ENCODE measurements around the gene C8A.

GRCh38 chr1:56904663-56905397, 50.2 kb downstream of the C8A start:
- TF ChIP-seq, protein P1, sequence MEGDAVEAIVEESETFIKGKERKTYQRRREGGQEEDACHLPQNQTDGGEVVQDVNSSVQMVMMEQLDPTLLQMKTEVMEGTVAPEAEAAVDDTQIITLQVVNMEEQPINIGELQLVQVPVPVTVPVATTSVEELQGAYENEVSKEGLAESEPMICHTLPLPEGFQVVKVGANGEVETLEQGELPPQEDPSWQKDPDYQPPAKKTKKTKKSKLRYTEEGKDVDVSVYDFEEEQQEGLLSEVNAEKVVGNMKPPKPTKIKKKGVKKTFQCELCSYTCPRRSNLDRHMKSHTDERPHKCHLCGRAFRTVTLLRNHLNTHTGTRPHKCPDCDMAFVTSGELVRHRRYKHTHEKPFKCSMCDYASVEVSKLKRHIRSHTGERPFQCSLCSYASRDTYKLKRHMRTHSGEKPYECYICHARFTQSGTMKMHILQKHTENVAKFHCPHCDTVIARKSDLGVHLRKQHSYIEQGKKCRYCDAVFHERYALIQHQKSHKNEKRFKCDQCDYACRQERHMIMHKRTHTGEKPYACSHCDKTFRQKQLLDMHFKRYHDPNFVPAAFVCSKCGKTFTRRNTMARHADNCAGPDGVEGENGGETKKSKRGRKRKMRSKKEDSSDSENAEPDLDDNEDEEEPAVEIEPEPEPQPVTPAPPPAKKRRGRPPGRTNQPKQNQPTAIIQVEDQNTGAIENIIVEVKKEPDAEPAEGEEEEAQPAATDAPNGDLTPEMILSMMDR (IDR thresholded peaks at IDR 0.05), result no peak
- no peak for TF ChIP-seq ATF2 (CRISPR knock-in tag; IDR thresholded peaks at IDR 0.05; ENCODE audit: borderline replicate concordance, low read depth)
- TF ChIP-seq, protein P2, sequence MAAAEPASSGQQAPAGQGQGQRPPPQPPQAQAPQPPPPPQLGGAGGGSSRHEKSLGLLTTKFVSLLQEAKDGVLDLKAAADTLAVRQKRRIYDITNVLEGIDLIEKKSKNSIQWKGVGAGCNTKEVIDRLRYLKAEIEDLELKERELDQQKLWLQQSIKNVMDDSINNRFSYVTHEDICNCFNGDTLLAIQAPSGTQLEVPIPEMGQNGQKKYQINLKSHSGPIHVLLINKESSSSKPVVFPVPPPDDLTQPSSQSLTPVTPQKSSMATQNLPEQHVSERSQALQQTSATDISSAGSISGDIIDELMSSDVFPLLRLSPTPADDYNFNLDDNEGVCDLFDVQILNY (CRISPR knock-in tag; IDR thresholded peaks at IDR 0.05), result no peak
- no peak for TF ChIP-seq CREB1 (CRISPR knock-in tag; IDR thresholded peaks at IDR 0.05)
- no peak for TF ChIP-seq ZNF423 (CRISPR knock-in tag; IDR thresholded peaks at IDR 0.05)
- no peak for TF ChIP-seq IRF2 (CRISPR knock-in tag; IDR thresholded peaks at IDR 0.05; ENCODE audit: borderline replicate concordance, low read depth)
- TF ChIP-seq ETV6 (CRISPR knock-in tag; IDR thresholded peaks at IDR 0.05), result no peak
